Hindlimb muscle (tissue), 1 donor: ENCODE measurements around the gene C4A. TPM values are rescaled to one million over a fixed set of nuclear protein-coding genes. Genes with fewer than 3 reads are reported as not detected.
"Not testable (repeated sequence)": the region's sequence is repeated elsewhere in the genome, so short reads cannot be mapped to it uniquely, and the experiment has no call there.

ENCODE experiments used
- DNase-seq: peaks from one replicate; pipeline ENCODE4 v3.0.0-alpha.2; 2013
- polyA plus RNA-seq: library from polyadenylated mRNA; unstranded; fragments of 120-200 nt; gene quantifications from one replicate; pipeline ENCODE4 v1.2.1, GENCODE V29; 2013; ENCODE audit not compliant: insufficient read length

The C4A gene
- polyA plus RNA-seq: 55.9 TPM

DNA sequence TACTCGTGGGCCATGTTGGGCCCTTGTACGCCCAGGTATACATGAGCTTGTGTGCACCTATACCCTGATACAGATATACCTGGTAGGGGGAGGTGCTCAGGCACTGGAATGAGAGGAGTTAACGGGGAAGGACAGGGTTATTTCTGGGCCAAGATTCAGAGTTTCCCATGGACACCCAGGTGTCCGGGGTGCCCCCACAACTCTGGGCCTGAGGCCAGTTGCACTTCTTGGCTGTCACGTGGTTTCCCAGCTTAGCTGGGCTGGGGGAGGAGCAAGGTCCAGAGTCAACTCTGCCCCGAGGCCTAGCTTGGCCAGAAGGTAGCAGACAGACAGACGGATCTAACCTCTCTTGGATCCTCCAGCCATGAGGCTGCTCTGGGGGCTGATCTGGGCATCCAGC lies at the start of gene C4A:
C4A (plus strand) TSS at position 314 of the 400 bp plus-strand sequence; CDS start at position 365, 51 bp downstream.
- DNase-seq: not testable (repeated sequence)

DNA sequence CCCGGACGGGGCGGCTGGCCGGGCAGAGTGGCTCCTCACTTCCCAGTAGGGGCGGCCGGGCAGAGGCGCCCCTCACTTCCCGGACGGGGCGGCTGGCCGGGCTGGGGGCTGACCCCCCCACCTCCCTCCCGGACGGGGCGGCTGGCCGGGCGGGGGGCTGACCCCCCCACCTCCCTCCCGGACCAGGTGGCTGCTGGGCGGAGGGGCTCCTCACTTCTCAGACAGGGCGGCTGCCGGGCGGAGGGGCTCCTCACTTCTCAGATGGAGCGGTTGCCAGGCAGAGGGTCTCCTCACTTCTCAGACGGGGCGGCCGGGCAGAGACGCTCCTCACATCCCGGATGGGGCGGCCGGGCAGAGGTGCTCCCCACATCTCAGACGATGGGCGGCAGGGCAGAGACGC lies 49.7 kb upstream of the C4A start:
- DNase-seq: not testable (repeated sequence)

DNA sequence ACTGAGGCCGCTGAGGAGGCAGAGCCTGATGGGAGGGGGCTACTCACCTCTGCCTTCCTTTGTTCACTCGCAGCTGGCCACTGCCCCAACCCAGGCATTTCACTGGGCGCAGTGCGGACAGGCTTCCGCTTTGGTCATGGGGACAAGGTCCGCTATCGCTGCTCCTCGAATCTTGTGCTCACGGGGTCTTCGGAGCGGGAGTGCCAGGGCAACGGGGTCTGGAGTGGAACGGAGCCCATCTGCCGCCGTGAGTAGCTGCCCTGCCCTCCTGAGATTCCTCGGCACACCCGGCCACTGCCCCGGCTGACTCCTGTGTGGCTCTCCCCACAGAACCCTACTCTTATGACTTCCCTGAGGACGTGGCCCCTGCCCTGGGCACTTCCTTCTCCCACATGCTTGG lies 48.3 kb upstream of the C4A start:
- DNase-seq: no peak

DNA sequence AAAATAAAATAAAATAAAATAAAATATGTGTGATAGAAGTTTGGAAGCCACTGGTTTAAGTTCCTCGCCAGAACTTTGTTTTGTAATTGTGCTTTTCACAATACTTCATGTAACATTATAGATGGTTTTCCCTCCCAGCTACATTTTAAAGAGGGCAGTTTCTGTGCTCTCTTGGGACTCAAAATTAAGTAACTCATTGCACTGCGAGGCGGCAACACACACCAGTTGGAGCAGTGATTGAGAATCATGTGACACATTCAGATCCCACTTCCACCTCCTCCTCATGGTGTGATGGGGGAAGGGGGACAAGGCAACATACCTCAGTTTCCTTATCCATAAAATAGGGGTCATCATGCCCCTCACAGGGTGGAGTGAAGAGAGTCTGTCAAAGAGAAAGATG lies 46.8 kb upstream of the C4A start:
- DNase-seq: no peak

DNA sequence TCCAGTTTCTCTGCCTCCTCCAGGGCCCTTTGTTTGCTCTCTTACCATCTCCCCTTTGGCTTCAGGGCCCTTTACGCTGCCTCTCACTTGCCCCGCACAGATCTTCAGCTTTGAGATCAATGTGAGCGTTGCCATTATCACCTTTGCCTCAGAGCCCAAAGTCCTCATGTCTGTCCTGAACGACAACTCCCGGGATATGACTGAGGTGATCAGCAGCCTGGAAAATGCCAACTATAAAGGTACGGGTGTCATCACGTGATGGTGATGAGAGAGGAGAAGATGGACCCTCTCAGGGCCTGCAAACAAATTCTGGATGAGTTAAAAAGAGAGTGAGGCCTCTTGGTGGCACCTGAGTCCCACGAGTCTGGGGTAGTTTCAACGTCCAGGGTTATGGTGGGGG lies 46.0 kb upstream of the C4A start:
- no peak for DNase-seq

DNA sequence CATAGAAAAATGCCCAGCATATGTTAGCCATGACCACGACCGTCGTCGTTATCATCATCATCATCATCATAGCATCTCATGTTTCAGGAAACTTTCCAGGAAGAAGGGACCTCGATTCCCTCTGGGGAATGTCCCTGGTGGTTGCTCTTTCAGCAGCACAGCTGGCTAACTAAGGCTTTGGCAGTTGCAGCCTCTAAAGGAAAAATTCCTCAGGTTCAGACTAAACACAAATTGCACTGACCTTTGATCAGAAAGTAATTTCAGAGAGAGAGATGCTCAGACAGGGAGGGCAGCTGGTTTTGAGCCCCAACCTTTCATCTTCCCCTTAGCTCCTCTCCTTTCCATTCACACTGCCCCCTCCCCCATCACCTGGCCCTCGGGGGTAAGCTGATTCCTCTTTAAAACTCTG lies 41.6 kb upstream of the C4A start:
- no peak for DNase-seq

DNA sequence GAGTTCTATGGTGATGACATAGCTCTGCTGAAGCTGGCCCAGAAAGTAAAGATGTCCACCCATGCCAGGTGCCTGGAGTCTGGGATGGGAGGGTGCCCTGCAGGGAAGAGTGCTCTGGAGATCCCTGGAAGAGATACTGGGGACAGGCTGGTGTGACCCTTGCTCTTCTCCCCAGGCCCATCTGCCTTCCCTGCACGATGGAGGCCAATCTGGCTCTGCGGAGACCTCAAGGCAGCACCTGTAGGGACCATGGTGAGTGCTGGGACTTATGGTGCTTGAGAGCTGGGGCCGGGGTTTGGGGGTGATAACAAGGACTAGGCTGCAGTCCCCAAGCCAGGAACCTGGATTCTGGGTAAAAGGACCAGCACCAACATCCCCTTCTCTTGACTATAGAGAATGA lies 38.1 kb upstream of the C4A start:
- no peak for DNase-seq

DNA sequence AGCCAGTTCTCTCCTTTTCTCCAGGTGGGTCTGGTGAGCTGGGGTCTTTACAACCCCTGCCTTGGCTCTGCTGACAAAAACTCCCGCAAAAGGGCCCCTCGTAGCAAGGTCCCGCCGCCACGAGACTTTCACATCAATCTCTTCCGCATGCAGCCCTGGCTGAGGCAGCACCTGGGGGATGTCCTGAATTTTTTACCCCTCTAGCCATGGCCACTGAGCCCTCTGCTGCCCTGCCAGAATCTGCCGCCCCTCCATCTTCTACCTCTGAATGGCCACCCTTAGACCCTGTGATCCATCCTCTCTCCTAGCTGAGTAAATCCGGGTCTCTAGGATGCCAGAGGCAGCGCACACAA lies 36.7 kb upstream of the C4A start:
- DNase-seq: no peak

DNA sequence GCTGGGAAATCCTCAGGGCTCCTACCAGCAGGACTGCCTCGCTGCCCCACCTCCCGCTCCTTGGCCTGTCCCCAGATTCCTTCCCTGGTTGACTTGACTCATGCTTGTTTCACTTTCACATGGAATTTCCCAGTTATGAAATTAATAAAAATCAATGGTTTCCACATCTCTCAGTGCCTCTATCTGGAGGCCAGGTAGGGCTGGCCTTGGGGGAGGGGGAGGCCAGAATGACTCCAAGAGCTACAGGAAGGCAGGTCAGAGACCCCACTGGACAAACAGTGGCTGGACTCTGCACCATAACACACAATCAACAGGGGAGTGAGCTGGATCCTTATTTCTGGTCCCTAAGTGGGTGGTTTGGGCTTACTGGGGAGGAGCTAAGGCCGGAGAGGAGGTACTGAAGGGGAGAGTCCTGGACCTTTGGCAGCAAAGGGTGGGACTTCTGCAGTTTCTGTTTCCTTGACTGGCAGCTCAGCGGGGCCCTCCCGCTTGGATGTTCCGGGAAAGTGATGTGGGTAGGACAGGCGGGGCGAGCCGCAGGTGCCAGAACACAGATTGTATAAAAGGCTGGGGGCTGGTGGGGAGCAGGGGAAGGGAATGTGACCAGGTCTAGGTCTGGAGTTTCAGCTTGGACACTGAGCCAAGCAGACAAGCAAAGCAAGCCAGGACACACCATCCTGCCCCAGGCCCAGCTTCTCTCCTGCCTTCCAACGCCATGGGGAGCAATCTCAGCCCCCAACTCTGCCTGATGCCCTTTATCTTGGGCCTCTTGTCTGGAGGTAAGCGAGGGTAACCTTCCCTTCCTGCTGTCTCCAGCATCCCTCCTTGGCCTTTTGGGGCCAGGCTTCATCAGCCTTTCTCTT lies 36.1 kb upstream of the C4A start, which contains the start of gene CFB:
CFB (plus strand) TSS at position 589 of the 863 bp plus-strand sequence; CDS start at position 716, 127 bp downstream.
- DNase-seq: peak; percentile 64

DNA sequence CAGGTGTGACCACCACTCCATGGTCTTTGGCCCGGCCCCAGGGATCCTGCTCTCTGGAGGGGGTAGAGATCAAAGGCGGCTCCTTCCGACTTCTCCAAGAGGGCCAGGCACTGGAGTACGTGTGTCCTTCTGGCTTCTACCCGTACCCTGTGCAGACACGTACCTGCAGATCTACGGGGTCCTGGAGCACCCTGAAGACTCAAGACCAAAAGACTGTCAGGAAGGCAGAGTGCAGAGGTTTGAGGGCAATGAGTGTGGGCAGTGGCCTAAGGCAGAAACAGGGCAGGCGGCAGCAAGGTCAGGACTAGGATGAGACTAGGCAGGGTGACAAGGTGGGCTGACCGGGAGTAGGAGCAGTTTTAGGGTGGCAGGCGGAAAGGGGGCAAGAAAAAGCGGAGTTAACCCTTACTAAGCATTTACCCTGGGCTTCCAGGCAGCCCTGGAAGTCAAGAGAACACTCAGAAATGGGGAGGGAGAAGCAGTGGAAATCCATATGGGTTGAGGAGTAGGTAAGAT lies 35.4 kb upstream of the C4A start:
- no peak for DNase-seq

DNA sequence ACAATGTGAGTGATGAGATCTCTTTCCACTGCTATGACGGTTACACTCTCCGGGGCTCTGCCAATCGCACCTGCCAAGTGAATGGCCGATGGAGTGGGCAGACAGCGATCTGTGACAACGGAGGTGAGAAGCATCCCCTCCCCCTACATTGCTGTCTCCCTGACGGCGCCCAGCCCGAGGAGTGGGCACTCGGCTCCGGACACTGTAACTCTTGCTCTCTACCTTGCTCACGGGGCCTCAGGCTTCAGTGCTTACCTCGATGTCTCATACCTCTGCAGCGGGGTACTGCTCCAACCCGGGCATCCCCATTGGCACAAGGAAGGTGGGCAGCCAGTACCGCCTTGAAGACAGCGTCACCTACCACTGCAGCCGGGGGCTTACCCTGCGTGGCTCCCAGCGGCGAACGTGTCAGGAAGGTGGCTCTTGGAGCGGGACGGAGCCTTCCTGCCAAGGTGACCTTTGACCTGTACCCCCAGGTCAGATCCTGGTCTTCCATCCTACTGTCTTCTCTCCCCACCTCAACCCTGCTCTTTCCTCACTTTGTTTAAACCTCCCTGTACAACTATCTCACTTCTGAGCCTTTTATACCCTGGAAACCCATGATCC lies 34.7 kb upstream of the C4A start:
- no peak for DNase-seq

DNA sequence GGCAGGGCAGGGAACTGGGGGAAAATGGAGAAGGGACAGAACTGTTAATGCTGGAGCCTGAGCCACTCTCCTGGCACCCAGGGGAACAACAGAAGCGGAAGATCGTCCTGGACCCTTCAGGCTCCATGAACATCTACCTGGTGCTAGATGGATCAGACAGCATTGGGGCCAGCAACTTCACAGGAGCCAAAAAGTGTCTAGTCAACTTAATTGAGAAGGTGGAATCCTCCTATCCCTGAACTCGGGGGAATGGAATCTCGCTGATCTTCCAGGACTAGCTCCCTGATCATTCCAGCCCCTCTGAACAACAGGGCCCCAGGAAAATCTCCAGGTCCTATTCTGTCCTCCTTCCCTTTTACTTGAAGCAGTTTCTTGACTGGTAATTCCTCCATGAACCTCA lies 34.0 kb upstream of the C4A start:
- DNase-seq: no peak

DNA sequence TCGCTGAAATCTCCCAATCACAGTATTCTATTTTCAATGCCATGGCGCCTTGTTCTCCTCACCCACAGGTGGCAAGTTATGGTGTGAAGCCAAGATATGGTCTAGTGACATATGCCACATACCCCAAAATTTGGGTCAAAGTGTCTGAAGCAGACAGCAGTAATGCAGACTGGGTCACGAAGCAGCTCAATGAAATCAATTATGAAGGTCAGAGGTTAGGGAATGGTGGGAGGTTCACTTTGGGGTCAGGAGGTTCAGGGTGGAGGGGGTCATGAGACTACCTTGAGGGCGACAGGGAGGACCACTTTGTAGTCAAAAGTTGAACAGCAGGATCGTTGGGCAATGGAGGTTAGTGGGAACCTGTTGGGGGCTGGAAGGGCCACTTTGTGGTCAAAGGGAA lies 33.6 kb upstream of the C4A start:
- no peak for DNase-seq

DNA sequence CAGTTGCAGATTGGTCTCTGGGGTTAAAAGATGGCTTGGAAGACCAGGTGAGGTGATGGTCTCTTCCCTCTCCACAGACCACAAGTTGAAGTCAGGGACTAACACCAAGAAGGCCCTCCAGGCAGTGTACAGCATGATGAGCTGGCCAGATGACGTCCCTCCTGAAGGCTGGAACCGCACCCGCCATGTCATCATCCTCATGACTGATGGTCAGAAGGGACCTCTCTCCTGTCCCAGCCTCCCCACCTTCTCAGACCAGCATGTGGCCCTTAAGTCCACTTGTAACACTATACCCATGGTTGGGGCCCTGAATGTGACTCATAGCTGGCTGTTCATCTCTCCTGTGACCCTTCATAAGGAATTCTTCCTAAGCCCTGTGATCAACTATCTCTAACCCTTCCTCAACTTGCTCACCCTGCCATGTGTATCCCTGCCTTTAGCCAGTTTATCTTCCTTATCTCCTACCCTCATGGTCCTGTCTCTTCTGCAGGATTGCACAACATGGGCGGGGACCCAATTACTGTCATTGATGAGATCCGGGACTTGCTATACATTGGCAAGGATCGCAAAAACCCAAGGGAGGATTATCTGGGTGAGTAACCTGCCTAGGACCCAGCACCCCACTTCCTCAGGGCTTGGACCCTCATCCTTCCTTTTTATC lies 33.0 kb upstream of the C4A start:
- DNase-seq: no peak

DNA sequence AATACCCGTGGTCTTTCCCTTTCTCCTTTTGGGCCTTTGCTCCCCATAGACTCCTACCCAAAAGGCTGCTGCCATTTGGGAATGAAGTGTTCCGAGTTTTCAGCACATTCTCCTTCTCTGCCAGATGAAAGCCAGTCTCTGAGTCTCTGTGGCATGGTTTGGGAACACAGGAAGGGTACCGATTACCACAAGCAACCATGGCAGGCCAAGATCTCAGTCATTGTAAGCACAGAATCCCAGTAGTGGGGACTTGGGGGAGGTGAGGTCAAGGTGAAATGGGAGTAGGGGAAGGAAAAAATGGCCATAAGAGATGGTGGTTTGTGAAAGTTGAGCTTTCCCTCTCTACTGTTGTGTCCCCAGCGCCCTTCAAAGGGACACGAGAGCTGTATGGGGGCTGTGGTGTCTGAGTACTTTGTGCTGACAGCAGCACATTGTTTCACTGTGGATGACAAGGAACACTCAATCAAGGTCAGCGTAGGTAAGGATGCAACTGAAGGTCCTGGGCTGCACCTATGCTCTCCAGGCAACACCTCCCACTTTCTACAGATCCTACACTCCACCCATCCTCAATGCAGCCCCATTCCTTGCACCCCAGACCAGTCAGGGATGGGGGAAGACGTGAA lies 31.8 kb upstream of the C4A start:
- DNase-seq: no peak

DNA sequence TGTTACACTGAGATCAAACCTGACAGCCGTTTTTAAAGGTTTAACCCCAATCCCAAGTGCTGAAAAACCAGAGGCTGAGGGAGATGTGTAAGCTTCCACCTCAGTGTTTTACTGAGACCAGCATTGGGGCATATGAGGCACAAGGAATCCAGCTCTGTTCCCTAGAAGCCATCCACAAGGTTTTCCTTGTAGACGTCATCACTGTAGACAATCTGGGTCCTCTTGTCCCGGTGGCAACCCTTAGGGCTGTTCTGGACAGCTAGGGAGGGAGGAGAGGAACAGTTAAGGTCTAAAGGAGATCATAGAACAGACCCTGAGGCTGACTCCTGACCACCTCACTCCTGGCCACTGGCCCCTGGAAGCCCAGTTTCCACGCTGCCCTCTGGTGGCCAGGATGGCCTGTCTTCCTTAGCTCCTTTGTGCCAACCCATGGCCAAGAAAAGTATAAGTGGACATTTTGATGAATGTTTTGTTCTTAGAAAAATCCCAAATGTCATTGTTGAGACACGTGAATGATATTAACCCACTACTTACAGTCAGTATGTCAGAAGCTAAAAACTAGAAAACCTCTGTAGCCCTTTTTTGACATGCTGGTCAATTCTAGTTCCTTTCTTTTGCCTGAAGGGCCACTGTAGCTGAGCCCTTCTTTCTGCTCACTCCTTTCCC lies 29.6 kb upstream of the C4A start:
- DNase-seq: peak; percentile 35

DNA sequence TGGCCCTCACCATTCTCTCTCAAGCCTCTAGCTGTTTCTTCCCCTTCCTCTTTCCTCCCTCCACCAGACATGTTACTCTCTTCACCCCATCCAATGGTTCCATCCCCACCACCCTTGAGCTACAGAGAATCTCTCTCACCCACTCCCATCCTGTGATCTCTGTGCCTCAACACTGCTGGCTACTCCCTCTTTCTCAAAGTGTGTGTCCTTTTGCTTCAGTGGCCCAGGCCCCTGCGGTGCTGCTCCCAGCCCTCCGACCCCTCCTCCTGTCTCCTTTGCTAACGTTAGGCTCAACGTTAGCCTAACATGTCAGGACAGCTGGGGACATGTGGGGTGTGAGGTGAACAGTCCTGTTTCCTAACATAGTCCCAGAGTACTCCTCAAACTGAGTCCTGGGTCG lies 29.0 kb upstream of the C4A start:
- DNase-seq: no peak

DNA sequence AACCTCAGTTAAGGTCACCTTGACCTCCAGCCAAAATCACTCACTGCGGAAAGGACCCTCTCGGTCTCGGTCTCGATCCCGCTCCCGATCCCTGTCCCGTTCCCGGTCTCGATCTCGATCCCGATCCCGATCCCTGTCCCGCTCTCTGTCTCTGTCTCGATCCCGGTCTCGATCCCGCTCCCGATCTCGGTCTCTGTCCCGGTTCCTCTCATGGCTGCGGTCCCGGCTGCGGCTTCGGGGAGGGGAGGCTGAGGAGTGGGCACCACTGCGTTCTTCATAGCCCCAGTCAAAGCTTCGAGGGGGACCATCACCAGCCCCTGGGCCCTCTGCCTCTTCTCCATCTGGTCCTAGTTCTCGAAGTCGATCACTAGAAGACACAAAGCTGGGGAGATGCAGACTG lies 27.3 kb upstream of the C4A start:
- no peak for DNase-seq

DNA sequence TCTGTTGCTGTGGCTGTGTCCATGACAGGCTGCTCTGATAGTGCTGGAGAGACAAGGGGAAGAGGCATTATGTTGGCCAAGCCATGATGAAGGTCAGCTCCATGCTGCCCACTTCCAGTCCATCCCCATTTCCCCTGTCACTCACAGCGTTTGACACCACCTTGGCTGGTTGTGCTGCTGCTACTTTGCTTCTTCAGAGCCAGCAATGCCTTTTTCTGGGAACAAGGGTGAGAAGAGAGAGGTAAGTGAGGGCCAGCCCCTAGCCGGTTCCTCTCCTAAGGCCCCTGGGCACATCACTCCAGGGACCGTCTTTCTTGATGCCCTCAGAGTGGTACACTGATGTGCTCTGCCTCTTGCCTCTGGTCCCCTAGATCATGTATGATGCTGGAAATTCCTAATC lies 25.1 kb upstream of the C4A start:
- no peak for DNase-seq

DNA sequence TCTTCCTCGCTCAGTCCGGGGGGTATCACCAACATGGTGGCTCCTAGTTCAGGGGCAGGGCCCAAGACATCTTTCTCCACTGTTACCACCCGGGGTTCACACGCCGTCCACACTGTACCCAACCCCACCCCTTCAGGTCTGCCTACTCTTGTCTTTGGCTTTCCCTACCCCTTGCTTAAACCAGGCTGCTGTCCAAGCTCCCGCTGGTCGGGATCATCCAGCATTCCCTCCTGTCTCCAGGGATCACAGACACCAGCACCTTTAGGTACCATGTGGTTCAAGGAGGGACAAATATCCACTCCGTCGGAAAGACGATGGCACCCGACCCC lies 23.5 kb upstream of the C4A start:
- peak; percentile 21 for DNase-seq

DNA sequence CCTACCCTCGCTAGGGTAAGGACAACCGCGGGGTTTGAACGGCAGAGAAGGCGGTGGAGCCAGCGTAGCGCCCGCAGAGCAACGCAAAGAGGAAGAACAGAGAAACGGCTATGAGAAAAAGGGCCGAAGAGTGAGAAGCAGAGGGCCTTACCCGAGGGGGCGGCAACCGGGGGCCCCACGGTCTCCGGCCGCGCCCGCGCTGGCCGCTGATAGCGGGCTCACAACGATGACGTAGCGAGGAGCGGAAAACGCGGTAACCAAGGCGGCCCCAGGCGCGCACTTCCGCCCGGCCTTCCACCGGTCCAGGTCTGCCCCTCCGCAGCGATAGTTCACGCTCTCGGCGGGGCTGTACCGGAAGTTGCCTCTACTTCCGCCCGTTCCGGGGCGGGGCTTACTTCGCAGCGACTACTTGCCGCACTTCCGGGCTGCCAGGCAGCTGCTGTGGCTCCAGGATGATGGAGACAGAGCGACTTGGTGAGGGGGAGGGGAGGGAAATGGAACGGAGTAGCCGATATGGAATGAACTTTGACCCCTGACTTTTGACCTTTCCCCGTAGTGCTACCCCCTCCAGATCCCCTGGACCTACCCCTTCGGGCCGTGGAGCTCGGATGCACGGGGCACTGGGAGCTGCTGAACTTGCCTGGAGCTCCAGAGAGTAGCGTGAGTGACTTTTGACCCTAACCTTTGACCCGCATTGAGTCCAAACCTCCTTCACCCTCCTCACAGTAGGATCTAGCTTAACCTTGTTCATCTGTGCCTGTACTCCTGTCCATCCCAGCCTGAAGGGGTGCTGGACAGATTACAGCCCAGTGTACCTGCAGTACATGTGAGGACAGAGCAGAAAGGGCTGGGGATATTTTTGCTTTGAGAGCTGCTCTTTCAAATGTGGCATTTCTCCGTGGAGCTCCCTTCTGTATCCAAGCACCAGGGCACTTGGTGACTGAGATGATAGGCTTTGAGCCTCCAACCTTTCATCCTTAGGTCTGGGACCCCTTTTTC lies 22.8 kb upstream of the C4A start, which contains the start of the genes NELFE and SKIC2:
NELFE (minus strand) TSS at position 231 of the 999 bp plus-strand sequence. CDS start 525 bp downstream, outside the sequence.
SKIC2 (plus strand) TSS at position 435 of the 999 bp plus-strand sequence; CDS start at position 453, 18 bp downstream.
- peak; percentile 98 for DNase-seq
